Left forelimb (tissue), 1 donor: ENCODE data around the gene GREB1L.
"Not testable (repeated sequence)": the region's sequence is repeated elsewhere in the genome, so short reads cannot be mapped to it uniquely, and the experiment has no call there.

Experiments used
- DNase-seq: peaks from one replicate; pipeline ENCODE4 v3.0.0-alpha.2; 2018; ENCODE audit warnings: low spot score

GREB1L gene

GRCh38 chr18:21307578-21307977, 65.5 kb downstream of the GREB1L start:
- no peak for DNase-seq

GRCh38 chr18:21309248-21309647, 67.2 kb downstream of the GREB1L start:
- DNase-seq, result no peak

GRCh38 chr18:21311980-21312379, 69.9 kb downstream of the GREB1L start:
- not testable (repeated sequence) for DNase-seq

- no peak for DNase-seq
These were observed 71.5 kb downstream of the GREB1L start for GRCh38 chr18:21313576-21313975.

- DNase-seq, result no peak
These were observed 72.7 kb downstream of the GREB1L start for GRCh38 chr18:21314724-21315123.

GRCh38 chr18:21315126-21315525, 73.1 kb downstream of the GREB1L start:
- not testable (repeated sequence) for DNase-seq

- no peak for DNase-seq
These were observed 73.7 kb downstream of the GREB1L start for GRCh38 chr18:21315741-21316197.

GRCh38 chr18:21316296-21316695, 74.3 kb downstream of the GREB1L start:
- no peak for DNase-seq

GRCh38 chr18:21321711-21322110, 79.7 kb downstream of the GREB1L start:
- DNase-seq, result no peak

GRCh38 chr18:21327101-21327500, 85.1 kb downstream of the GREB1L start:
- DNase-seq, result no peak

GRCh38 chr18:21330122-21330701, 88.2 kb downstream of the GREB1L start:
- DNase-seq, result no peak

GRCh38 chr18:21331065-21331464, 89.0 kb downstream of the GREB1L start:
- no peak for DNase-seq

- DNase-seq, result no peak
These were observed 94.0 kb downstream of the GREB1L start for GRCh38 chr18:21335927-21336488.

GRCh38 chr18:21336846-21337245, 94.8 kb downstream of the GREB1L start:
- no peak for DNase-seq

- DNase-seq, result no peak
These were observed 99.1 kb downstream of the GREB1L start for GRCh38 chr18:21341141-21341540.

GRCh38 chr18:21342372-21342771, 100.3 kb downstream of the GREB1L start:
- DNase-seq, result no peak

GRCh38 chr18:21344860-21345259, 102.8 kb downstream of the GREB1L start:
- DNase-seq, result no peak

GRCh38 chr18:21345840-21346239, 103.8 kb downstream of the GREB1L start:
- no peak for DNase-seq

- no peak for DNase-seq
These were observed 117.7 kb downstream of the GREB1L start for GRCh38 chr18:21359746-21360145.

GRCh38 chr18:21361307-21361880, 119.4 kb downstream of the GREB1L start:
- no peak for DNase-seq

- no peak for DNase-seq
These were observed 120.8 kb downstream of the GREB1L start for GRCh38 chr18:21362831-21363230.

- no peak for DNase-seq
These were observed 121.3 kb downstream of the GREB1L start for GRCh38 chr18:21363348-21363747.

- DNase-seq, result no peak
These were observed 122.4 kb downstream of the GREB1L start for GRCh38 chr18:21364471-21364870.

- no peak for DNase-seq
These were observed 124.9 kb downstream of the GREB1L start for GRCh38 chr18:21366896-21367295.
